ENCODE data around the gene MAPK4. TPM values are rescaled to one million over a fixed set of nuclear protein-coding genes. Genes with fewer than 3 reads are reported as not detected.
"Not testable (repeated sequence)": the region's sequence is repeated elsewhere in the genome, so short reads cannot be mapped to it uniquely, and the experiment has no call there.

Gene MAPK4
- polyA plus RNA-seq, 1 experiment: not detected

GRCh38 chr18:50528806-50529205, 31.1 kb upstream of the MAPK4 start:
- ChIA-PET CTCF (no interaction called here), POLR2A (no interaction called here)
- Histone ChIP-seq H3K27me3 (ENCODE audit: control insufficient read depth, insufficient read depth, low read length) (no peaks in the 10 kb centered on the region), H3K4me3 (ENCODE audit: low read depth, low read length) (no peak overlapping the region), H3K36me3 (ENCODE audit: control insufficient read depth, insufficient read depth, low read length) (no peaks in the 10 kb centered on the region)
- no peak for TF ChIP-seq CTCF (IDR thresholded peaks at IDR 0.05; ENCODE audit: insufficient read depth, low read depth, low read length)
- no peak for DNase-seq (ENCODE audit: low read depth)

GRCh38 chr18:50533822-50534221, 26.1 kb upstream of the MAPK4 start:
- H3K27me3 ChIP-seq (ENCODE audit: control insufficient read depth, insufficient read depth, low read length); H3K36me3 ChIP-seq (ENCODE audit: control insufficient read depth, insufficient read depth, low read length); H3K4me3 ChIP-seq (ENCODE audit: low read depth, low read length); CTCF ChIA-PET; DNase-seq (ENCODE audit: low read depth); POLR2A ChIA-PET: not testable (repeated sequence)

GRCh38 chr18:50544476-50544875, 15.4 kb upstream of the MAPK4 start:
- CTCF ChIA-PET; H3K4me3 ChIP-seq (ENCODE audit: low read depth, low read length); DNase-seq (ENCODE audit: low read depth); H3K36me3 ChIP-seq (ENCODE audit: control insufficient read depth, insufficient read depth, low read length); POLR2A ChIA-PET; H3K27me3 ChIP-seq (ENCODE audit: control insufficient read depth, insufficient read depth, low read length): not testable (repeated sequence)

- DNase-seq (ENCODE audit: low read depth): no peak
- POLR2A ChIA-PET: no interaction called here
- H3K27me3 ChIP-seq (ENCODE audit: control insufficient read depth, insufficient read depth, low read length): no peaks in the 10 kb centered on the region
- no peak overlapping the region for H3K4me3 ChIP-seq (ENCODE audit: low read depth, low read length)
- H3K36me3 ChIP-seq (ENCODE audit: control insufficient read depth, insufficient read depth, low read length): no peaks in the 10 kb centered on the region
- CTCF ChIA-PET: interaction anchor here (0.9 kb wide), 1 partner anchor 15 kb away, joined by 4 read pairs; no protein-coding TSS in a partner anchor
- TF ChIP-seq CTCF (IDR thresholded peaks at IDR 0.05; ENCODE audit: insufficient read depth, low read depth, low read length): no peak
Observed at GRCh38 chr18:50545936-50546335, 14.0 kb upstream of the MAPK4 start.

GRCh38 chr18:50548160-50548559, 11.7 kb upstream of the MAPK4 start:
- Histone ChIP-seq H3K36me3 (ENCODE audit: control insufficient read depth, insufficient read depth, low read length) (no peaks in the 10 kb centered on the region), H3K4me3 (ENCODE audit: low read depth, low read length) (no peak overlapping the region), H3K27me3 (ENCODE audit: control insufficient read depth, insufficient read depth, low read length) (no peaks in the 10 kb centered on the region)
- ChIA-PET POLR2A (no interaction called here), CTCF (no interaction called here)
- no peak for TF ChIP-seq CTCF (IDR thresholded peaks at IDR 0.05; ENCODE audit: insufficient read depth, low read depth, low read length)
- no peak for DNase-seq (ENCODE audit: low read depth)

- H3K36me3 ChIP-seq (ENCODE audit: control insufficient read depth, insufficient read depth, low read length); H3K4me3 ChIP-seq (ENCODE audit: low read depth, low read length); POLR2A ChIA-PET; DNase-seq (ENCODE audit: low read depth); CTCF ChIA-PET; H3K27me3 ChIP-seq (ENCODE audit: control insufficient read depth, insufficient read depth, low read length): not testable (repeated sequence)
Observed at GRCh38 chr18:50551651-50552050, 8.2 kb upstream of the MAPK4 start.

- H3K27me3 ChIP-seq (ENCODE audit: control insufficient read depth, insufficient read depth, low read length): peaks cover 23% of the 10 kb centered on the region
- ChIA-PET POLR2A (no interaction called here), CTCF (no interaction called here)
- H3K4me3 ChIP-seq (ENCODE audit: low read depth, low read length): no peak overlapping the region
- DNase-seq (ENCODE audit: low read depth): no peak
- H3K36me3 ChIP-seq (ENCODE audit: control insufficient read depth, insufficient read depth, low read length): no peaks in the 10 kb centered on the region
- no peak for TF ChIP-seq CTCF (IDR thresholded peaks at IDR 0.05; ENCODE audit: insufficient read depth, low read depth, low read length)
Observed at GRCh38 chr18:50558157-50558556, 1.7 kb upstream of the MAPK4 start.
